HS-5 (cell line): Measurements from ENCODE around the gene STRADA.

ENCODE experiments used
- DNase-seq: peaks from one replicate; pipeline ENCODE4 v3.0.0-alpha.2; 2012; ENCODE audit warnings: low read depth

STRADA gene

GRCh38 chr17:63682441-63682840 is 59.2 kb downstream of the STRADA start:
- no peak for DNase-seq

GRCh38 chr17:63681530-63681929 is 60.1 kb downstream of the STRADA start:
- DNase-seq: no peak

DNA sequence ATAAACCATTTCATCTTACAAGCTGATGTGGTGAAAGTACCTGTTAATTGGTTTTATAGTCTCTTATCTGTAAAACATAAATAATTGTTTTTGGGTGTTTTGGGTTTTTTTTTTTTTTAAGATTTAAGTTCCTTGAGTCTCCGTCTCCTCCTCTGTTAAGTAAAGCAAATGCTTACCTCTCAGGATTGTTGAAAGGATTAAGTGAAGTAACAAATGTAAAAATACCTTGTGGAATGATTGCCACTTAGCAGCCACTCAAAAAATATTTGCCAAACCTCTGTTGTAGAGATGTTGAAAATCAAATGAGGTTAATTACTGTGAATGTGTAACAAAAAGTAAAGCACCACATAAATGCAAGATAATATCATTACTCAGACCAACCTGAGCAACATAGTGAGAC is 60.9 kb downstream of the STRADA start:
- DNase-seq: no peak

DNA sequence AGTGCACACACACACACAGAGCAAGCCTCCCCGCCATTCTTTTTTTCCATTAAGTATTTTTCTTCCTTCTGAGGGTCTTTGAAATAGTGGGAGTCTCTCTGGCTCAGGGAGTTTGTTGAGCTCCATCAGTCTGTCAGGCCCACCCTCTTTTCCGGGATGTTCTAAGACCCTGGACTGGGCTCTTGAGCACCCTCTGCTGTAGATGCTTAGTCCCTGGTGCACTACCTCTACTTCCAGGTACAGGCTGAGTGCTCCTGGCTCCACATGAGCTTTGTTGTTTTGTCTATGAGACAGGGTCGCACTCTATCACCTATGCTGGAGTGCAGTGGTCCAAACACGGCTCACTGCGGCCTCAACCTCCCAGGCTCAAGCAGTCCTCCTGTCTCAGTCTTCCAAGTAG is 62.4 kb downstream of the STRADA start:
- DNase-seq: no peak

DNA sequence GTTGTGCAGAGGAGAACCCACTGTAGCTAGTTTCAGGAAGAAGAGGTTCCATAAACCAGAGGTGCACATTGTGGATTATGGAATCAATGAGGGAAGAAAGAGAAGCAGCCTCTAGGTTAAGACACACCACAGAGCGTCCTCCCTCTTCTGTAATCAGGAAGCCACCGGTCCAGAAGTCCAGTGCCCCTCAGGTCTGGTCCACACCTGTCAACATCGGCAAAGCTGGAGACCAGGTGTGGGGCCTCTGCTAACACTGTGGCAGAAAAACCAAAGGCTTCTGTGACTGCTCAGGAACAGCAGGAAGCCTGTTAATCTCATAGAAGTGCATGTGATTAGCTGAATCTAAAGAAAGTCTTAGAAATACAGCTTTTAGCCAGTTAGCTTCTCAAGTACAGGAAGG is 65.0 kb downstream of the STRADA start:
- no peak for DNase-seq

- DNase-seq: peak; percentile 60
Observed at GRCh38 chr17:63675607-63676546, 65.7 kb downstream of the STRADA start.

- DNase-seq: no peak
Observed at GRCh38 chr17:63675231-63675606, 66.4 kb downstream of the STRADA start.

DNA sequence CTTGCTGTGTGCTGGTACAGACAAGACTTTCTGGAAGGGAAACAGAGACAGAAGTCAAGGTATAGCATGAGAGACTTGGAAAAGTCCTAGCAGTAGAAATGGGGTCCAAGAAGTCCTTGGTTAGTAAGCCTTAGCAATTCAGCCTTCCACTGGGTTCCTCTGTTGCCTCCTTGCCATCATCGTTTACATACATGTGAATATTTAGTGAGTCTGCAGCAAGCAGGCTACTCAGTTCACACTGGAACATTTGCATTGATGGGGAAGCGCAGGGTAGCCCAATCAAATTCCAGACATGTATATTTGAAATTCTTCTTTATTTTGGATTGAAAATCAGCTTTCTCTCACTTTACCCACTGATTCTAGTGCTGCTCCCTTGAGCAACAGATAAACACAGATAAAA is 68.7 kb downstream of the STRADA start:
- DNase-seq: no peak

- DNase-seq: no peak
Observed at GRCh38 chr17:63665527-63666214, 75.9 kb downstream of the STRADA start.

DNA sequence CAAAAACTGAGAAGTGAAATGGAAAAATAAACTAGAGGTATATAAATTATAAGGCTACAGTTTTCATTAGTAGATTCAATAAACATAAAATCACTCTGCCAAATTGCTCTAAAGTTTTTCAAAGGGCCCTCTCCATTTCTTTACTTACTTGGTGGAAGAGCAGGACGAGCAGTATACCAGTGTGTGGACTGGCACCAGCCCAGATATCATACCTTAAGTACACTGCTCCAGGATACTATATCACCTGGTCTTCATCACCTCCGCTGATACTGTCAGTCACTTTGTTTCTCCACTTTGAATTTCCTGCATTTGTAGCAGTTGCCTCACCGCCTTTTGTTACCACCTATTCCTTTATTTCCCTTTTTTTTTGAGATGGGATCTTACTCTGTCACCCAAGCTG is 81.7 kb downstream of the STRADA start:
- DNase-seq: no peak

DNA sequence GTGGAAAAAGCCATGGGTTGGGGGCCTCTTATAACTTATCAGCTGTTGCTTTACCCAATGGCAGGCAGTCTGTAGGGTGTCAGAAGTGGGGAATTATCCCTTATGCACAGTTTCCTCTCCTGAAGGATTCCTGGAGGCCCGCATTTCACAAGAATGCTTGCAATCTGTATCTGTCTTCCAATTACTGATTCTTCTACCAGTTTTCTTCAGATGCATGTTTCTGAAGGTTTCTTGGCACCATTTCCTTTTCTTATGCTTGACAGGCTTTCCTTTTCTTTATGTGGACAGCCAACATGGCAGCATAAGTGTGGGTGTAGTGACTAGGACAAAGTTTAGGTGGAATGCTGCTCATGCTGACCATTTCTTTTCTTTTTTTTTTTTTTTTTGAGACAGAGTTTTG is 83.2 kb downstream of the STRADA start:
- DNase-seq: no peak

GRCh38 chr17:63657786-63658185 is 83.8 kb downstream of the STRADA start:
- DNase-seq: no peak

- no peak for DNase-seq
Observed at GRCh38 chr17:63653050-63653449, 88.5 kb downstream of the STRADA start.
